ENCODE results near the gene PLA2G2A.
"Not testable (repeated sequence)": the region's sequence is repeated elsewhere in the genome, so short reads cannot be mapped to it uniquely, and the experiment has no call there.

PLA2G2A gene

DNA sequence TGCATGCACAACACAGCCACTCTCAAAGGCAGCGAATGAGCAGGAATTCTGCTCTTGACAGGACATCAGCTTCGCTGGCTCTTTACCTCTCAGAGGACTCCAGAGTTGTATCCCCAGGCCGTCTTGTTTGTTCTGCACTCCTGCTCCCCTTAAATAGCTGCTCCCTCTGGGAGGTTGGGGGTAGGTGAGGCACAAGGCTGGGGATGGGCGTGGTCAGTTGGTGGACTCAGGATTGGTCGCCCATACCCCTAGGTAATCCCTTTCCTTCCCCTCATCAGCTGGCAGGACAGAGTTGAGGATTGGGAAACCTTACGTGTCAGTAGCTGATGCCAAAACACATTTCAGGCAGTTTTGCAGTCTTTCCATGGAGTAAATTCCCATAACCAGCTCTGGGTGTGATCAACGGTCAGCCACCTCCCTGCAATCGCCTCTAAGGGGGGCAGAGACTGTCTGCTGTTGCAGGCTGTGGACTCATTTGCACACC lies at the start of gene PLA2G2A:
Gene PLA2G2A, minus strand, starts transcription at position 125 of the 484 bp plus-strand sequence. CDS start 845 bp downstream, outside the sequence.
- Histone ChIP-seq H3K4me1 (ENCODE audit: control insufficient read depth in 5 of 5, insufficient read depth in 5 of 5, low read length in 5 of 5) (peaks cover 4 to 53% (median 15%) of the 10 kb centered on the region in 5 donors), H3K27me3 (ENCODE audit: control insufficient read depth in 5 of 5, insufficient read depth in 4 of 5, low read length in 5 of 5) (peaks cover 0 to 3% (median 0%) of the 10 kb centered on the region in 5 donors), H3K36me3 (ENCODE audit: control insufficient read depth in 5 of 5, insufficient read depth in 5 of 5, low read length in 5 of 5) (no peaks in the 10 kb centered on the region), H3K9me3 (ENCODE audit: control insufficient read depth in 5 of 5, low read length in 5 of 5) (no peaks in the 10 kb centered on the region), H3K9ac (ENCODE audit: low read length in 5 of 5) (peak within 1 kb of the TSS in 1 of 5 donors; percentile 19), H3K4me3 (ENCODE audit: low read depth in 1 of 5, low read length in 5 of 5) (peak within 1 kb of the TSS; percentile 32 to 52 (median 47)), H3K27ac (ENCODE audit: low read depth, low read length) (no peak within 1 kb of the TSS)

- H3K4me1 ChIP-seq (ENCODE audit: control insufficient read depth in 5 of 5, insufficient read depth in 5 of 5, low read length in 5 of 5): no peaks in the 10 kb centered on the region
- peaks cover 0 to 6% (median 2%) of the 10 kb centered on the region in 5 donors for H3K27me3 ChIP-seq (ENCODE audit: control insufficient read depth in 5 of 5, insufficient read depth in 4 of 5, low read length in 5 of 5)
- H3K9ac ChIP-seq (ENCODE audit: low read length in 5 of 5): no peak overlapping the region
- peaks cover 0 to 1% (median 0%) of the 10 kb centered on the region in 5 donors for H3K9me3 ChIP-seq (ENCODE audit: control insufficient read depth in 5 of 5, low read length in 5 of 5)
- no peaks in the 10 kb centered on the region for H3K36me3 ChIP-seq (ENCODE audit: control insufficient read depth in 5 of 5, insufficient read depth in 5 of 5, low read length in 5 of 5)
- H3K4me3 ChIP-seq (ENCODE audit: low read depth in 1 of 5, low read length in 5 of 5): peak overlapping the region in 1 of 5 donors; percentile 38
- H3K27ac ChIP-seq (ENCODE audit: low read depth, low read length): no peak overlapping the region
These were observed 49.3 kb upstream of the PLA2G2A start for GRCh38 chr1:20028726-20029125.

DNA sequence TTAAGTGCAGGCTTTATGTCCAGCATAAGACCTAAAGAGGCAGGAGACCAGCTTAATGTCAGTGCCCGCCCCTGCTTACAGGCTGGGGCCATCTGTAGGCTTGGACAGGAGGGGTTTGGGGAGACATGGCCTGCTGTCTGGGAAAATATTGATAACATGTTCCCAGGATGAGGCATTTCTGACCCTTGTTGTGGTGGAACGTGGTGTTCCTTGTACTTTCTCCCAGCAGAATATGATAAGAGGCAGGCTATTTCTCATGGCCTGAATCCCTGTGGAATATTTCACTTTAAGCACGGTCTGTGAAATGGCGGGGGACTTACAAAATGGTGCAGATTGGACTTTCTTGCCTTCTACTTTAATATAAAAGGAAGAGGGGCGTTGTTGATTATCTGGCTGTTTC lies 48.7 kb upstream of the PLA2G2A start:
- Histone ChIP-seq H3K4me3 (ENCODE audit: low read depth in 1 of 5, low read length in 5 of 5) (no peak overlapping the region), H3K9me3 (ENCODE audit: control insufficient read depth in 5 of 5, low read length in 5 of 5) (peaks cover 0 to 4% (median 0%) of the 10 kb centered on the region in 5 donors), H3K36me3 (ENCODE audit: control insufficient read depth in 5 of 5, insufficient read depth in 5 of 5, low read length in 5 of 5) (no peaks in the 10 kb centered on the region), H3K27ac (ENCODE audit: low read depth, low read length) (no peak overlapping the region), H3K4me1 (ENCODE audit: control insufficient read depth in 5 of 5, insufficient read depth in 5 of 5, low read length in 5 of 5) (no peaks in the 10 kb centered on the region), H3K27me3 (ENCODE audit: control insufficient read depth in 5 of 5, insufficient read depth in 4 of 5, low read length in 5 of 5) (peaks cover 0 to 6% (median 2%) of the 10 kb centered on the region in 5 donors), H3K9ac (ENCODE audit: low read length in 5 of 5) (no peak overlapping the region)

- Histone ChIP-seq H3K9me3 (ENCODE audit: control insufficient read depth in 5 of 5, low read length in 5 of 5) (peaks cover 5 to 26% (median 8%) of the 10 kb centered on the region in 5 donors), H3K4me3 (ENCODE audit: low read depth in 1 of 5, low read length in 5 of 5) (no peak overlapping the region), H3K27me3 (ENCODE audit: control insufficient read depth in 5 of 5, insufficient read depth in 4 of 5, low read length in 5 of 5) (no peaks in the 10 kb centered on the region), H3K27ac (ENCODE audit: low read depth, low read length) (no peak overlapping the region), H3K4me1 (ENCODE audit: control insufficient read depth in 5 of 5, insufficient read depth in 5 of 5, low read length in 5 of 5) (no peaks in the 10 kb centered on the region), H3K36me3 (ENCODE audit: control insufficient read depth in 5 of 5, insufficient read depth in 5 of 5, low read length in 5 of 5) (no peaks in the 10 kb centered on the region), H3K9ac (ENCODE audit: low read length in 5 of 5) (no peak overlapping the region)
These were observed 38.3 kb upstream of the PLA2G2A start for GRCh38 chr1:20017741-20018140.

DNA sequence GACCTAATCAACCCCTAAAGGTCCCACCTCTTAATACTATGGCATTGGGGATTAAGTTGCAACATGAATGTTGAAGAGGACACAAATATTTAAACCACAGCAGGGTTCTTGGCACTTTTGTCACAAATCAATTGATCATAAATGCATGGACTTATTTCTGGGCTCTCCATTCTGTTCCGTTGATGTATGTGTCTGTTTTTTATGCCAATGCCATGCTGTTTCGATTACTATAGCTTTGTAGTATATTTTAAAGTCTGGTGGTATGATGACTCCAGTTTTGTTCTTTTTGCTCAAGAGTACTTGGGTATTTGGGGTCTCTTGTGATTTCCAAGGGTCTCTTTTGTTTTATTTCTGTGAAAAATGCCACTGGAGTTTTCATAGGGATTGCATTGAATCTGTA lies 34.7 kb upstream of the PLA2G2A start:
- Histone ChIP-seq H3K27me3 (ENCODE audit: control insufficient read depth in 5 of 5, insufficient read depth in 4 of 5, low read length in 5 of 5) (no peaks in the 10 kb centered on the region), H3K4me3 (ENCODE audit: low read depth in 1 of 5, low read length in 5 of 5) (no peak overlapping the region), H3K9me3 (ENCODE audit: control insufficient read depth in 5 of 5, low read length in 5 of 5) (peaks cover 5 to 26% (median 8%) of the 10 kb centered on the region in 5 donors), H3K36me3 (ENCODE audit: control insufficient read depth in 5 of 5, insufficient read depth in 5 of 5, low read length in 5 of 5) (no peaks in the 10 kb centered on the region), H3K4me1 (ENCODE audit: control insufficient read depth in 5 of 5, insufficient read depth in 5 of 5, low read length in 5 of 5) (no peaks in the 10 kb centered on the region), H3K27ac (ENCODE audit: low read depth, low read length) (no peak overlapping the region), H3K9ac (ENCODE audit: low read length in 5 of 5) (no peak overlapping the region)

DNA sequence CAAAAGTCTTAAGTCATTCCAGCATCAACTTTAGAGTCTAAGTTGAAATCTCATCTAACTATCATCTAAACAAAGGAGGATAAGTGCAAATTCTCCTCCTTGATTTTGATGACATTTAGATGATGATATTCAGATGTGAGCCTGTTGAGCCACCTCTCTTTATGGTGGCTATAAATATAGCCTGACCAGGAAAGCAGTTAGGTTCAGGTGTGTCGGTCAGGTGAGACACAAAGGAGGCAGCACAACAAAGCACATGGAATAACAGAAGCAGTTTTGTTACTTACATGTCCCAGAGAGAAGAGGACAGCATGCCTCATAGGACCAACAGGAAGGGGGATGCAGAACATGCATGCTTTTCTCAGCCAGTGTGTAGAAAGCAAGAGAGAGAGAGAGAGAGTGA lies 30.6 kb upstream of the PLA2G2A start:
- no peak overlapping the region for H3K4me3 ChIP-seq (ENCODE audit: low read depth in 1 of 5, low read length in 5 of 5)
- H3K27ac ChIP-seq (ENCODE audit: low read depth, low read length): no peak overlapping the region
- H3K27me3 ChIP-seq (ENCODE audit: control insufficient read depth in 5 of 5, insufficient read depth in 4 of 5, low read length in 5 of 5): peaks cover 0 to 4% (median 0%) of the 10 kb centered on the region in 5 donors
- no peak overlapping the region for H3K9ac ChIP-seq (ENCODE audit: low read length in 5 of 5)
- no peaks in the 10 kb centered on the region for H3K36me3 ChIP-seq (ENCODE audit: control insufficient read depth in 5 of 5, insufficient read depth in 5 of 5, low read length in 5 of 5)
- H3K9me3 ChIP-seq (ENCODE audit: control insufficient read depth in 5 of 5, low read length in 5 of 5): peaks cover 0 to 8% (median 4%) of the 10 kb centered on the region in 5 donors
- peaks cover 0 to 4% (median 3%) of the 10 kb centered on the region in 5 donors for H3K4me1 ChIP-seq (ENCODE audit: control insufficient read depth in 5 of 5, insufficient read depth in 5 of 5, low read length in 5 of 5)

- H3K27me3 ChIP-seq (ENCODE audit: control insufficient read depth in 5 of 5, insufficient read depth in 4 of 5, low read length in 5 of 5): peaks cover 0 to 4% (median 0%) of the 10 kb centered on the region in 5 donors
- H3K9ac ChIP-seq (ENCODE audit: low read length in 5 of 5): no peak overlapping the region
- peak overlapping the region; percentile 54 for H3K27ac ChIP-seq (ENCODE audit: low read depth, low read length)
- H3K4me1 ChIP-seq (ENCODE audit: control insufficient read depth in 5 of 5, insufficient read depth in 5 of 5, low read length in 5 of 5): peaks cover 0 to 4% (median 3%) of the 10 kb centered on the region in 5 donors
- peaks cover 0 to 7% (median 4%) of the 10 kb centered on the region in 5 donors for H3K9me3 ChIP-seq (ENCODE audit: control insufficient read depth in 5 of 5, low read length in 5 of 5)
- no peaks in the 10 kb centered on the region for H3K36me3 ChIP-seq (ENCODE audit: control insufficient read depth in 5 of 5, insufficient read depth in 5 of 5, low read length in 5 of 5)
- H3K4me3 ChIP-seq (ENCODE audit: low read depth in 1 of 5, low read length in 5 of 5): no peak overlapping the region
These were observed 29.8 kb upstream of the PLA2G2A start for GRCh38 chr1:20009212-20009611.

GRCh38 chr1:20008391-20008841 lies 29.0 kb upstream of the PLA2G2A start:
- Histone ChIP-seq H3K27ac (ENCODE audit: low read depth, low read length) (no peak overlapping the region), H3K9ac (ENCODE audit: low read length in 5 of 5) (no peak overlapping the region), H3K4me3 (ENCODE audit: low read depth in 1 of 5, low read length in 5 of 5) (no peak overlapping the region), H3K36me3 (ENCODE audit: control insufficient read depth in 5 of 5, insufficient read depth in 5 of 5, low read length in 5 of 5) (no peaks in the 10 kb centered on the region), H3K27me3 (ENCODE audit: control insufficient read depth in 5 of 5, insufficient read depth in 4 of 5, low read length in 5 of 5) (peaks cover 0 to 4% (median 0%) of the 10 kb centered on the region in 5 donors), H3K4me1 (ENCODE audit: control insufficient read depth in 5 of 5, insufficient read depth in 5 of 5, low read length in 5 of 5) (peaks cover 0 to 4% (median 3%) of the 10 kb centered on the region in 5 donors), H3K9me3 (ENCODE audit: control insufficient read depth in 5 of 5, low read length in 5 of 5) (peaks cover 0 to 2% (median 0%) of the 10 kb centered on the region in 5 donors)

DNA sequence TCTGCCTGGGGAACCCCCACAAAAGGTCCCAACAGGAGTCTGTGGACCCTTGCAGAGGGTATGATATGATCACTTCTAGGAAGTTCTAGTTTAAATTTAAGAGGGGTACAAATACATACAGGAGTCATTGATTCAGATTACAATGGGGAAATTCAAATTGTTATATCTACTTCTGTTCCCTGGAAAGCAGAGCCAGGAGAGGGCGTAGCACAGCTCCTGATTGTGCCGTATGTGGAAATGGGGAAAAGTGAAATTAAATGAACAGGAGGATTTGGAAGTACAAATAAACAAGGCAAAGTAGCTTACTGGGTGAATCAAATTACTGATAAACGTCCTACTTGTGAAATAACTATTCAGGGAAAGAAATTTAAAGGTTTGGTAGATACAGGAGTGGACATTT lies 19.4 kb upstream of the PLA2G2A start:
- not testable (repeated sequence) for H3K9ac ChIP-seq (ENCODE audit: low read length in 5 of 5); H3K27ac ChIP-seq (ENCODE audit: low read depth, low read length); H3K4me3 ChIP-seq (ENCODE audit: low read depth in 1 of 5, low read length in 5 of 5)

DNA sequence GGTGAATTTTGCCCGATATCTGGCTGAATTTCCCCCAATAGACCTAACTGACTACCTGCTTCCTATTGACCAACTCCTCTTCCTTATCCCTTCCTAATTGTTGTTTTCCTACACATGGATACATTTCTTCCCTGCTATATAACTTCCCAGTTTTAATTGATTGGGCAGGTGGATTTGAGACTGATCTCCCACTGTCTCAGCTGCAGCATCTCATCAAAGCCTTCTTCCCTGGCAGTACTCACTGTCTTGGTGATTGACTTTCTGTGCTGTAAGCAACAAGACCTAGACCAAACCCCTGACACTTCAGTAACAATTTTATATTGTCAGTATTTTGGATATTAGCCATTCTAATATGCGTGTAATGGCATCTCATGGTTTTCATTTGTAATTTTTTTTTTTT lies 11.3 kb upstream of the PLA2G2A start:
- Histone ChIP-seq H3K4me1 (ENCODE audit: control insufficient read depth in 5 of 5, insufficient read depth in 5 of 5, low read length in 5 of 5) (peaks cover 0 to 13% (median 0%) of the 10 kb centered on the region in 5 donors), H3K9me3 (ENCODE audit: control insufficient read depth in 5 of 5, low read length in 5 of 5) (no peaks in the 10 kb centered on the region), H3K4me3 (ENCODE audit: low read depth in 1 of 5, low read length in 5 of 5) (no peak overlapping the region), H3K36me3 (ENCODE audit: control insufficient read depth in 5 of 5, insufficient read depth in 5 of 5, low read length in 5 of 5) (no peaks in the 10 kb centered on the region), H3K27ac (ENCODE audit: low read depth, low read length) (no peak overlapping the region), H3K27me3 (ENCODE audit: control insufficient read depth in 5 of 5, insufficient read depth in 4 of 5, low read length in 5 of 5) (peaks cover 0 to 2% (median 0%) of the 10 kb centered on the region in 5 donors), H3K9ac (ENCODE audit: low read length in 5 of 5) (no peak overlapping the region)

More for the DNA sequence above, 19.4 kb upstream of the PLA2G2A start:
- not testable (repeated sequence) for H3K4me1 ChIP-seq (ENCODE audit: control insufficient read depth in 5 of 5, insufficient read depth in 5 of 5, low read length in 5 of 5); H3K9me3 ChIP-seq (ENCODE audit: control insufficient read depth in 5 of 5, low read length in 5 of 5); H3K27me3 ChIP-seq (ENCODE audit: control insufficient read depth in 5 of 5, insufficient read depth in 4 of 5, low read length in 5 of 5); H3K36me3 ChIP-seq (ENCODE audit: control insufficient read depth in 5 of 5, insufficient read depth in 5 of 5, low read length in 5 of 5)

All from subcutaneous abdominal adipose tissue (tissue), 5 donors.